Measurements from ENCODE around the gene GATA2. TPM values are rescaled to one million over a fixed set of nuclear protein-coding genes. Genes with fewer than 3 reads are reported as not detected.

Gene GATA2
- total RNA-seq, 1 donor from 2014 or later = 23.9 TPM

DNA sequence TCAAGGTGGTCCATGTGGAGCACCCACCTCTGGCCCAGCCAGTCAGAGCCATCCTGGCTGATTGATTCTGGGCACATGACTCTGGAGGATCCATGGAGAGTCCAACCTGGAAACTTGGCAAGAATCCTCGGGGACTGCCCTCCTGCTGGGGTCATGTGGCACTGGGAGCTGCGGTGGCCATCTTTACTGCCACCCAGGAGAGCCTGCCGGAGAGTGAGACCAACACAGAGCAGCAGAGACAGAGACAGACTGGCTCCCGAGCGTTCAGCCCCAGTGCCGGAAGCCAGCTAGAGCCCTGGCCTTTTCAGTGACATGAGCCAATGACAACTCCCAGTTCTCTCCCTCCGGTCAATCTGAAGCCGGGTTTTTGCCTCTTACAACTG lies 11.5 kb upstream of the GATA2 start:
- H3K4me1 Mint-ChIP-seq (ENCODE audit: unreplicated experiment) = no peaks in the 10 kb centered on the region
- H3K9me3 Mint-ChIP-seq = no peaks in the 10 kb centered on the region
- TF ChIP-seq, protein P1, sequence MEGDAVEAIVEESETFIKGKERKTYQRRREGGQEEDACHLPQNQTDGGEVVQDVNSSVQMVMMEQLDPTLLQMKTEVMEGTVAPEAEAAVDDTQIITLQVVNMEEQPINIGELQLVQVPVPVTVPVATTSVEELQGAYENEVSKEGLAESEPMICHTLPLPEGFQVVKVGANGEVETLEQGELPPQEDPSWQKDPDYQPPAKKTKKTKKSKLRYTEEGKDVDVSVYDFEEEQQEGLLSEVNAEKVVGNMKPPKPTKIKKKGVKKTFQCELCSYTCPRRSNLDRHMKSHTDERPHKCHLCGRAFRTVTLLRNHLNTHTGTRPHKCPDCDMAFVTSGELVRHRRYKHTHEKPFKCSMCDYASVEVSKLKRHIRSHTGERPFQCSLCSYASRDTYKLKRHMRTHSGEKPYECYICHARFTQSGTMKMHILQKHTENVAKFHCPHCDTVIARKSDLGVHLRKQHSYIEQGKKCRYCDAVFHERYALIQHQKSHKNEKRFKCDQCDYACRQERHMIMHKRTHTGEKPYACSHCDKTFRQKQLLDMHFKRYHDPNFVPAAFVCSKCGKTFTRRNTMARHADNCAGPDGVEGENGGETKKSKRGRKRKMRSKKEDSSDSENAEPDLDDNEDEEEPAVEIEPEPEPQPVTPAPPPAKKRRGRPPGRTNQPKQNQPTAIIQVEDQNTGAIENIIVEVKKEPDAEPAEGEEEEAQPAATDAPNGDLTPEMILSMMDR (conservative IDR thresholded peaks at IDR 0.05) = no peak
- DNase-seq (ENCODE audit: extremely low spot score, unreplicated experiment) = no peak
- peaks cover 4% of the 10 kb centered on the region for H3K36me3 Mint-ChIP-seq
- H3K27me3 Mint-ChIP-seq = peaks cover 27% of the 10 kb centered on the region
- H3K27ac Mint-ChIP-seq = no peak overlapping the region
- no peak overlapping the region for H3K4me3 Mint-ChIP-seq

DNA sequence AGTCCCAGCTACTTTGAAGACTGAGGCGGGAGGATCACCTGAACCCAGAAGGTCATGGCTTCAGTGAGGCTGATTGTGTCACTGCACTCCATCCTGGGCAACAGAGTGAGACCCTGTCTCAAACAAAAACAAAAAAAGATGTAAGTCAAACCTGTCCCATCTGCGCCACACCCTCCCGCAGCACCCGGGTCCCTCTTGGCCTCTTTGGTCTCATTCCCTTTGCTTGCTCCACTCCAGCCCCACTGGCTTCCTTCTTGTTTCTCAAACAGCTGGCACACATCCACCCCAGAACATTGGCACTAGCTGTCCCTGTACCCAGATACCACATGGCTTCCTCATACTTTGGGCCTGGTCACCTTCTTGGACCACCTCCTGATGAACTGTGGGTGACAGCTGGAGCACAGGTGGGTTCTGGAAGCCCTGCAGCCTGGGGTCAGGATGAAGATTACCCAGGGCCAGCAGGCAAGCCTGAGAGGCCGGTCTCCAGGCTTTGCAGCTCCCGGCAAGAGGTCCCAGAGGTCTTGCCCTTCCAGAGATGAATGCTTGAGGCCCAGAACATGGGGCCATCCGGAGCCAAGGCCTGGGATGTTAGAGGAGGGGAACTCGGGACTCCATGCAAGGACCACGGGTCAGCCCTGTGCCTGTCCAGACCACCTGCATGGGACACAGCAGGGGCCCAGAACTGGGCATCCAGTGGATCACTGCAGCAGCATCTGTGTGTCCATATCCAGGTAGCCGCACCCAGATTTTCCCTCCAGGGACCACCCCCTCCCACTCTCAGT lies 10.9 kb upstream of the GATA2 start:
- H3K4me3 Mint-ChIP-seq = no peak overlapping the region
- H3K27me3 Mint-ChIP-seq = peaks cover 23% of the 10 kb centered on the region
- TF ChIP-seq, protein P1 (conservative IDR thresholded peaks at IDR 0.05) = no peak
- no peaks in the 10 kb centered on the region for H3K9me3 Mint-ChIP-seq
- H3K4me1 Mint-ChIP-seq (ENCODE audit: unreplicated experiment) = no peaks in the 10 kb centered on the region
- H3K27ac Mint-ChIP-seq = no peak overlapping the region
- DNase-seq (ENCODE audit: extremely low spot score, unreplicated experiment) = no peak
- H3K36me3 Mint-ChIP-seq = peaks cover 4% of the 10 kb centered on the region

DNA sequence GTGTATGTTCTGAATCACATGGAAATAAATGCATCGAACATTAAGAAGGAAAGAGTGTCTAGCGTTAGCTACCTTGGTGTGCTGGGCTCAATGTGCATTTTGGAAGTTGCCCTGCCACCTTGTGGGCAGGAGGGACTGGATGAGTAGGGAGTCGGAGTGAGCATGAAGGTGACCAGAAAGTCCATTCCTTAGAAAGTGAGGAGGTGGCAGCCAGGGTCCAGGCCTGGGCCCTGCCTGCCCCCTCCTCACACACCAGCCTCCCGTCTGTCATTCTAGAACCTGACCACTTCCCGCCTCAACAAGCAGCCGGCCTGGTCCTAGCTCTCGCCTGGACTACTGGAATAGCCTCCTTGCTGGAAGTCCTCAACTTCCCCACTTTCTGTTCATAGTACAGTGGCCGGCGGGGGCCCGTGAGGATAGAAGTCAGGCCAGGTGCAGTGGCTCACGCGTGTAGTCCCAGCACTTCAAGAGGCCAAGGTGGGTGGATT lies 10.2 kb upstream of the GATA2 start:
- TF ChIP-seq, protein P1 (conservative IDR thresholded peaks at IDR 0.05) = peak; percentile 44
- Mint-ChIP-seq H3K4me1 (ENCODE audit: unreplicated experiment) (peaks cover 7% of the 10 kb centered on the region), H3K9me3 (no peaks in the 10 kb centered on the region), H3K27me3 (peaks cover 28% of the 10 kb centered on the region), H3K36me3 (peaks cover 4% of the 10 kb centered on the region), H3K4me3 (no peak overlapping the region), H3K27ac (no peak overlapping the region)
- no peak for DNase-seq (ENCODE audit: extremely low spot score, unreplicated experiment)

DNA sequence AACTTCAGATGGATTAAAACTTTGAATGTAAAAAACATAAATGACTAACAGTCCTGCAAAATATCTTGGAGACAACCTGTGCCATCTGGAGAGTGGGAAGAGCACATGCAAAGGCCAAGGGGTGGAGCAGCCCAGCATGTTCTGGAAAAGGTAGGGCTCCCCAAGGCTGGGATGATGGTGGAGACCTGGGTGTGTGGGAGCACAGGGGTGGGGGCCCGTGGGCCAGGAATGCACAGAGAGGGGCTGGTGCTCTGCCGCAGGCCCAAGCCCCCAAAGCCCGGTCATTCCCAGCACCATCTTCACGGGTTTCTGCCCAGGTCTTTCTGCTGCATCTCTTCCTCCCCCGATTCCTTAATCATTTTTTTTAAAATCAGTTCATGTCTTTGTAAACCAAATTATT lies 9.7 kb upstream of the GATA2 start:
- H3K9me3 Mint-ChIP-seq = no peaks in the 10 kb centered on the region
- peaks cover 28% of the 10 kb centered on the region for H3K27me3 Mint-ChIP-seq
- H3K4me1 Mint-ChIP-seq (ENCODE audit: unreplicated experiment) = peaks cover 7% of the 10 kb centered on the region
- peaks cover 4% of the 10 kb centered on the region for H3K36me3 Mint-ChIP-seq
- no peak for DNase-seq (ENCODE audit: extremely low spot score, unreplicated experiment)
- TF ChIP-seq, protein P1 (conservative IDR thresholded peaks at IDR 0.05) = no peak
- no peak overlapping the region for H3K27ac Mint-ChIP-seq
- H3K4me3 Mint-ChIP-seq = no peak overlapping the region

DNA sequence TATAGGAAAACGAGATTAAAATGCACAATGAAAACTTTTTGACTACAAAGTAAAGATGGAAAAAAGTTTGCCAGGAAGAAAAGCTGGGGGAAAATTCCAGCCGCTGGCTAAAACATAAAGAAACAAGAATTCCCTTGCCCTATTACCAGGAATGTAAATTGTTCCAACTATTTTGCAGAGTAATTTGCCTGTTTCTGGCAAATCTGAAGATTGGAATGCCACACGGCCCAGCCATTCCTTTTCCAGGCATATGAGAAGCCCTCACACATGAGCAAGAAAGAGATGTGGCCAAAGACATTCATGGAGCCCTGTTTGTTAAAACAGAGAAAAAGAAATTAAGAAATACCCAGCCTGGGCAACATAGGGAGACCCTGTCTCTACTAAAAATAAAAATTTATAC lies 8.4 kb upstream of the GATA2 start:
- Mint-ChIP-seq H3K27me3 (peaks cover 38% of the 10 kb centered on the region), H3K9me3 (no peaks in the 10 kb centered on the region), H3K4me1 (ENCODE audit: unreplicated experiment) (peaks cover 7% of the 10 kb centered on the region), H3K27ac (no peak overlapping the region), H3K4me3 (no peak overlapping the region), H3K36me3 (peaks cover 4% of the 10 kb centered on the region)
- TF ChIP-seq, protein P1 (conservative IDR thresholded peaks at IDR 0.05) = no peak
- DNase-seq (ENCODE audit: extremely low spot score, unreplicated experiment) = no peak

All from type B pancreatic cell (in vitro differentiated cells).